Ramos (cell line): Measurements from ENCODE around the gene B4GALNT4.
"Not testable (repeated sequence)": the region's sequence is repeated elsewhere in the genome, so short reads cannot be mapped to it uniquely, and the experiment has no call there.

Experiments used
- in situ Hi-C: fragments of 300-500 bp; cut with MboI; formaldehyde crosslinking; loops from one replicate; pipeline ENCODE4 v1.14.3; 2022; ENCODE audit warnings: low sequenced_read_pairs; ENCODE audit not compliant: unreplicated experiment

The B4GALNT4 gene

GRCh38 chr11:335779-336658, 33.3 kb upstream of the B4GALNT4 start:
- in situ Hi-C loops = no loop called here

GRCh38 chr11:336659-337198, 32.6 kb upstream of the B4GALNT4 start:
- in situ Hi-C loops = no loop called here

GRCh38 chr11:337711-338110, 31.6 kb upstream of the B4GALNT4 start:
- in situ Hi-C loops = no loop called here

- in situ Hi-C loops = loop anchor here (10.0 kb wide), 1 partner anchor 85 kb away; no protein-coding TSS in a partner anchor
Observed at GRCh38 chr11:339963-340362, 29.3 kb upstream of the B4GALNT4 start.

GRCh38 chr11:340539-341512, 28.5 kb upstream of the B4GALNT4 start:
- in situ Hi-C loops = loop anchor here (10.0 kb wide), 1 partner anchor 86 kb away; no protein-coding TSS in a partner anchor

GRCh38 chr11:342328-342727, 27.0 kb upstream of the B4GALNT4 start:
- in situ Hi-C loops = loop anchor here (10.0 kb wide), 1 partner anchor 88 kb away; no protein-coding TSS in a partner anchor

- in situ Hi-C loops = loop anchor here (10.0 kb wide), 1 partner anchor 90 kb away; no protein-coding TSS in a partner anchor
Observed at GRCh38 chr11:344836-345578, 24.3 kb upstream of the B4GALNT4 start.

- in situ Hi-C loops = loop anchor here (10.0 kb wide), 1 partner anchor 92 kb away; no protein-coding TSS in a partner anchor
Observed at GRCh38 chr11:346529-346928, 22.8 kb upstream of the B4GALNT4 start.

GRCh38 chr11:349270-349954, 19.9 kb upstream of the B4GALNT4 start:
- in situ Hi-C loops = loop anchor here (10.0 kb wide), 1 partner anchor 95 kb away; no protein-coding TSS in a partner anchor

GRCh38 chr11:350033-350722, 19.1 kb upstream of the B4GALNT4 start:
- in situ Hi-C loops = not testable (repeated sequence)

GRCh38 chr11:350723-351255, 18.5 kb upstream of the B4GALNT4 start:
- in situ Hi-C loops = no loop called here

GRCh38 chr11:351411-351810, 17.9 kb upstream of the B4GALNT4 start:
- in situ Hi-C loops = no loop called here

- in situ Hi-C loops = no loop called here
Observed at GRCh38 chr11:352456-353031, 16.8 kb upstream of the B4GALNT4 start.

GRCh38 chr11:353179-353873, 16.0 kb upstream of the B4GALNT4 start:
- in situ Hi-C loops = no loop called here

GRCh38 chr11:355581-356458, 13.5 kb upstream of the B4GALNT4 start:
- in situ Hi-C loops = no loop called here

- in situ Hi-C loops = no loop called here
Observed at GRCh38 chr11:356610-357009, 12.7 kb upstream of the B4GALNT4 start.
